GM19328 (cell line): ENCODE data around the gene SMAD2.

ENCODE experiments used
- ATAC-seq: cut with Tn5 transposase; IDR thresholded peaks from one replicate; pipeline ENCODE4 v1.9.1; 2021; ENCODE audit warnings: mild to moderate bottlenecking, moderate library complexity; ENCODE audit not compliant: unreplicated experiment

The SMAD2 gene

DNA sequence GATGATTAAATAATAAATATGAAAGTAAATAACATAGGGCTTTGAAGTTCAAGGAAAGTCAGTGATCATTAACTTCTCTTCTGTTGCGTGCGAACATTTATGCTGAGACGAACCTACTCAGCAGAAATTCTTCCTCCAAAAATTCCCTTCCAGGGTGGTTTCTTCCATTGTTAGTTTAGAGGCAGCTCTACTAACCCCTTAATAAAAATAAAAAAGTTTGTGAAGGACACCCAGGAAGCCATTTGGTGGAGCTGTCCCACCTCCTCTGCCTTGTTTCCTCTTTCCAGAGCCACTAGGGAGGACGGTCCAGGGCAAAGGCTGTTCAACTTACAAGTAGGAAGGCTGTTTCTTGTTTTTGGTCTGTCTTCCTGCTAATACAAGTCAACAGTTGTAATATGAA lies 2.1 kb upstream of the SMAD2 start:
- ATAC-seq = no peak

DNA sequence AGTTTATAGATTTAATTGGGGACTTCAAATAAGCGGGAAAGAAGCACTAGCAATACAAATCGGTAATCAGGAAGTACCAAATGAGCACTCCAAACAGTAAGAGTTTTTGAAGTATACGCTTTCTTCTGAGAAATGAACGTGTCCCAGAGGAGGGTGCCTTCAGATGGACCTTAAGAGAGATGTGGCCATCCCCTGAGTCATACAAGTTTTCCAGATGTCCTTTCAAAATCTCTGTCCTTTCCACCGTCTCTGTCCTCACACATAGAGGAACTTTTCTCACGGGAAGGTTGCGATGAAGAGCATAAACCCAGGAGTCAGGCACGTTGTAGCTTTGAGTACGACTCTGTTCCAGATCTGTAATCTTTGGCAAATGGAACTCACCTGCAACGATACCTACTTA lies 1.7 kb upstream of the SMAD2 start:
- ATAC-seq = no peak

DNA sequence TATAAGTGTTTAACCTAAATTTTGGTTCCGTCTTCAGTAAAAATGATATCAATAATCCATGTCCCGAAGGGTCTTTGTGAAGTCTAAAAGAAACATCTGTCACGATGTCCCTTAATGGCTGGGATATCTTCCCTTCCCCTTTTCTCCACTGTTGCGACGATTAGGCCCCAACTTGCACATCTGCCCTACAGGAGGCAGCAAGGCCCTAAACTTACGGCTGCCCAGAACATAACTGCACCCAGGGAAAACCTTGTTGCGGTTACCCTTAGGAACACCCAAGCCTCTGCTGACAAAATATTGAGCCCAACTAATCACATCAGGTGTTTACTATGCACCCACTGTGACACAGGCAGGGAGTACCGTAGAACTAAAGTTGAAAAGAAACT lies 1.3 kb upstream of the SMAD2 start:
- ATAC-seq = no peak

DNA sequence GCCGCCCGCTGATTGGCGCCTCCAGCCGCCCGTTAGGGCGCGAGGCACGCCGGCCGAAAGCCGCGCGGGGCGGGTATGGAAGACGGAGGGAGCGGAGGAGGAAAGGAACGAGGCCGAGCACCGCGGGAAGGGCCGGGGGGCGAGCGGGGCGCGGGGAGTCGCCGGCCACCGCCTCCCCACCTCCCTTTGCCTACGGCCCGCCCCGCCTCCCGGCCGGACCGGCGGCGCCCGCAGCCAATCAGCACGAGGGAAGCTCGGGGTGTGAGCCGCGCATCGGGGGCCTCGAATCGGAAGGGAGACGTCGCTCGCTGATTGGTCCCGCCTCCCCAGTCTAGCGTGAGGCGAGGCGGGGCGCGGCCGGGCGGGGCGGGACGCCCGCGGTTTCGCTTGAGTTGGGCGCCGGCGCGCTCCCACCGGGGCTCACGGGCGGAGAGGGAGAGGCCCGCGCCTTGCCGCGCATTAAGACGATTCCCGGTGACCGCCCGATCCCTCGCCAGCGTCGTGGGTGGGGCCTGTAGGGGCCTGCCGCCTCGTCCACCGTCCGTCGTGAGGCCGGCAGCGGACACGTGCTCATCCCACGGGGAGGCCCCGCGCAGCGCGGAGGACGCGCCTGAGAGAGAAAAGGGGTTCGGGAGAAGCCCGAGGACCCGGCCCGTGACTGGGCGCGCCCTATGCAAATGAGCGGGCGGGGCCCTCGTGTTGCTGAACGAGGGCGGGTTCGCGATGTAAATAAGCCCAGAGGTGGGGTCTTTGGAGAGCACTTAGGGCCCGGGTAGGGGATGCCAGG lies 665 bp upstream of the SMAD2 start:
- ATAC-seq = peak; percentile 82

DNA sequence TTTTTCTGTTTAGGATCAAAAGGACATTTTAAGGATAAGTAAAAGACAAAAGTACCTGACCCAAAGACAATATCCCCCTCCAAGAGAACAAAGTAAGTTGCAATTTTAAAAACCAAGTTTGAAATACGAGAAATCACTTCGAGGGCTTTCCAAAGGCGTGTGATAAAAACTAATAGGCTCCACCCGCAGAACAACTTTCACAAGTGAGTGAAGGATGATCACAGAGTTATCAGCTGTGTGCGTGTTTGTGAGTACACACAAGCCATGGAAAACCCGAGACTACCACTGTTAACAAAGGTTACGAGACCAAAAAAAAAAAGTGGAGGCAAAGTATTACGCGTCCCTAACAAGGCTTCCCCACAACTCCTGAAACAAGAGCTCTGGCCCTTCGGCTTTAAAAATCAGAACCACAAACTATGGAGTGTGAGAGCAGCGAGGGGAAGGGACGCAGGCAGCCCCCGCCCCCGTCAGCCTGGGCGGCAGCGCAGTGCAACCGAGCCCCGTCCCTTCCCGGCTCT lies 719 bp downstream of the SMAD2 start:
- ATAC-seq = no peak

DNA sequence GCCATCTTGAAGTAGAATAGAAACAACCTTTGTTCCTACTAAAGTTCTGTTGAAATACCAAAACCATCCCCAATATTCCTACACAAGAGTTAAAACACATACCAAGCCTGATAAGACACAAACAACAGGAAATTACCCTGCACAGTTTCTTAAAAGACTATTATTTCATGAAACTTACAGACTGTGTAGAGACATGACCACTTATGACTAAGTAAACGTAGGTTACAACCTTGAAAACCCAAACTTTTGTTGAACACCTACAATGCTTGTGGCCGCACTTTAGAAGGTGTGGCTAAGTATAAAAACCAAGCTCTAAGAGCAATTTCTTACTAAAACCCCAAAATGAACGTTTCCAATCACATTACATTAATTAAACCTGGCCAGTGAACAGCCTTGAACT lies 2.0 kb downstream of the SMAD2 start:
- ATAC-seq = no peak

DNA sequence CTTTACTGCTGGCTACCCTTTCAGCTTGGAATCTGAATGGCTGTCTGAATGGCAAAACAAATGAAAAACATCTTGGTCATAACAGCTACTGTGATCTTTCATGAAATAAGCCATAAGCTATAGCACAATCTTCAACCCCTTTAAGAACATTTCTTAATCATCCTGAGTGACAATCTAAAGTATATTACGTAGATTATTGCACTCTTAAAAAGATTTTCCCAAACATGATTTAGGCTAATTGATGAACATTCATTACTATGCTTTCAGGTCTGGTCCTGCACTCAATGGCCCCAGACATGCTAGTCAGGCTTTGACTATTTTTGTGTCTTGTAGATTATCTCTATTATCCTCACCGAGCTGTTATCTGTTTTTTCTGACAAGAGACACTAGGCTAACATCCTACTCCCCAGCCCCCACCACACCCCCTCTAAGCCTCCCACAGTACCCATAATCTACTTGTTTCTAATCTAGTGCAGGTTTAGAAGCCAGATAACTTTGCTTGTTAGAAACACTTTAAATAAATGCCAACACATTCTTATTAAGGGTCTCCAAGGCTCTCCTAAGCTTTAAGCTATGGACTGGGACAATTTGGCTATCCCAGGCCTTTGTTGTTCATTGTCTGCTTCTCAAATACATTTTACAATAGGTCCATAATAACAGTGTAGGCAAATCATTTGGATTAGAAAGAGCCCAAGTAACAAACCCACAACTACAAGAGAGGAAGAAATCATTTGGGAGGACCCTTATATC lies 4.2 kb downstream of the SMAD2 start:
- no peak for ATAC-seq

DNA sequence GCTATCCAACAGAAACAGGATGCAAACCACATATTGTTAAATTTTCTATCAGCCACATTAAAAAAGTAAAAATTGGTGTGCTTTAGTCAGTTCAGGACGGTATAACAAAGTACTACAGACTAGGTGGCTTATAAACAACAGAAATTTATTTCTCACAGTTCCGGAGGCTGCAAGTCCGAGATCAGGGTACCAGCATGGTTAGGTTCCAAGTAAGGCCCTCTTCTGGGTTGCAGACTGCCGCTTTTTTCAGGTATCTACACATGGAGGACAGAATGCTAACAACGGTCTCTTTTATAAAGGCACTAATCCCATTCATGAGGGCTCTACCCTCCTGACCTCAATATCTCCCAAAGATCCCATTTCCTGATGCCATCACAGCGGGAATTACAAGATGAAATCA lies 10.5 kb downstream of the SMAD2 start:
- no peak for ATAC-seq

DNA sequence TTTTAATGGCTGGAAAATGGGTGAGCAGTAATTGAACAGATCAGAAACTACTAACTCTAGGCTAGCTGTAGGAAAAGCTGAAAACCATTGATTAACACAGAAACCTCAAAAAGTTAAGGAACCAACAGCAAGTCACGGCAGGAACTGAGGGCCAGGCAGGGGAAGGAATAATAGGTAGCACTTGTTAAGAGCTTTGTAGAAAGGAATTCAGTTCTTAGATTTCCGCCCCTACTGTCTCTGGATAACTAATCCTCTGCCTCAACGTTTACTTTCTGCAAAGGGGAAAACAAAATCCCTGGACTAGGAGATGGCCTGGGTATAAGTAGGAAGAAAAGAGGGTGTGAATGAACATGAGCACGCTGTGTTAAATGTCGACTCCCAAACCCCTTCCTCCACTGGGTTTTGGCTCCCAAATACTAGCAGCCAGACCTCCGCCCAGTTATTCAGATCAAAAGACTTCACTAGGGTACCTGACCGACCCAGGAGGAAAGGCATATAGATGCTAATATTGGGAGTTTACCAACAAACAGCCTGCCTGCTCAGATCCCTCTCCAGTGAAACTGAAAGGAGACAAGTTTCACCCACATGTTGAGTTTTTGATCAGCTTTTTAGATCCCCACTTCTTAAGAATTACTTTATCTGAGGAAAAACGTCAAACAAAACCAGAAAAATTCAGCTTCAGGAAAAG lies 12.4 kb downstream of the SMAD2 start:
- no peak for ATAC-seq

DNA sequence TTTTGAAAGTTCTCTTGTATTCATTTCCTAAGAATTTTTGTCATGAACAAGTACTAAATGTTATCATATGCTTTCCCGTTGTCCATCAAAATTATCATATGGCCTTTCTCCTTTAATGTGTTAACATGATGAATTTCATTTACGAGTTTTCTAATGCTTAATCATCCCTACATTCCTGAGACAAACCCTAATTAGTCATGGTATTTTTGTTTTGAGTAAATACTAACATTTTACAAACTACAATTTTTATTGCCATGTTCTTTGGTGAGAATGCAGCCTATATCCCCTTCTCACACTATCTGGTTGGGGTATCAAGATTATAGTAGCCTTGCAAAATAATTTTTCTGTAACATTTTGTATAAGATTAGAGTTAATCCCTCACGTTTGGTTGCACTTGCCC lies 14.5 kb downstream of the SMAD2 start:
- no peak for ATAC-seq

DNA sequence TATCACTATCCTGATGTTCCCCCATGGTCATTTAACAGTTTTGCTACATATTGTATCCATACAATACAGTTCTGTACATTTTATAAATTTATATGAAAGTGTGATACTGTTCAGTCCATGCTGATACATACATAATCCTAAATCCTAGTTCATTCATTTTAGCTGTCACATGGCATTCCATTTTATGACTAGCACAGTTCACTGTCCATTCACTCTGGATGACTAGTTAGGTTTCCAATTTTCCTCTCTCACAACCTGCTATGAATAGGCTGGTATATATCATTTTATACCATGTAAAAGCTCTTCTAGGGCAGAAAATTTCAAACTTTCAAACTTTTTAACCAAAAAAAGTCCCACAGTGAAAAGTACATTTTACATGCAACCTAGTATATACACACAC lies 15.2 kb downstream of the SMAD2 start:
- ATAC-seq = no peak

DNA sequence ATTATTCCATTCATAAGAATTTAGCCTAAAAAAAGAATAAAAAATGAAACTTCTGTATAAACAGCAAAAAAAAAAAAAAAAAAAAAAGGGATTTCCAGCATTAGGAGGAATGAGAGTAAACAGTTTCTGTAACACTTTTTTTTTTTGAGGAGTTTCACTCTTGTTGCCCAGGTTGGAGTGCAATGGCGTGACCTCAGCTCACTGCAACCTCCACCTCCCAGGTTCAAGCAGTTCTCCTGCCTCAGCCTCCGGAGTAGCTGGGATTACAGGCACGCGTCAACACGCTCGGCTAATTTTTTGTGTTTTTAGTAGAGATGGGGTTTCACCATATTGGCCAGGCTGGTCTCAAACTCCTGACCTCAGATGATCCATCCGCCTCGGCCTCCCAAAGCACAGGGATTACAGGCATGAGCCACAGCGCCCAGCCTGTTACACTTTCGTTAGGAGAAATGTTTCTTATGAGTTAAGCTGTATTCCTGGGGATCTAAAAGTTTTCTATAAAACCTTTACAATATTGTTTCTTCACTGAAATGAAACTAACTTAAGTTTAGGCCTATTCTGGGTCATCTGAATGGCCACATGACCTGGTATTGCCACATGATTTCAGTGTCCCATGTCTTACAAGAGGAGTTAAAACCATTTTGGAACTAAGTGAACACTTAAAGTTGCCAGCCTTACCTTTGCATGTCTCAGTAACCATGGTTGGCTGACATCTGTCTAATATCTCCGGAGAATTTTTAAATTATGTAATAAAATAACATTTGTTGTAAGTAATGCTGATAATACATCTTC lies 17.5 kb downstream of the SMAD2 start:
- no peak for ATAC-seq

DNA sequence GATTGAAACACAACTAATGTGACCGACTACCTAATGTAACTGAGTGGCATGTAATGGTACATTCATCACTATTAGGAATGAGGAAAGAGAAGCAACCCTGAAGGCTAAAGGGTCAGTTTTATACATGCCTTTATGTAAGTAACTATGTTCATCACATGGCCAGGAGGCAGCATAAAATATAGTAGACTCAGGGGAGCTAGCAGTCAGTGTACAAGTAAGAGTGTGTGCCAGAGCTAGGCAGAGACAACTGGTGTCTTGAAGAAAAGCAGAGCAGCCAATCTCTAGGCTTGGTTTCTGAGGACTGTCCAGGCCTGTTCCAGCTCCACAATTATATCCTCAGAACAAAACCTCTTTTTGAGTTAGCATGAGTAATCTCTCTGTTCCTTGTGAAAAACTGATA lies 18.1 kb downstream of the SMAD2 start:
- no peak for ATAC-seq

DNA sequence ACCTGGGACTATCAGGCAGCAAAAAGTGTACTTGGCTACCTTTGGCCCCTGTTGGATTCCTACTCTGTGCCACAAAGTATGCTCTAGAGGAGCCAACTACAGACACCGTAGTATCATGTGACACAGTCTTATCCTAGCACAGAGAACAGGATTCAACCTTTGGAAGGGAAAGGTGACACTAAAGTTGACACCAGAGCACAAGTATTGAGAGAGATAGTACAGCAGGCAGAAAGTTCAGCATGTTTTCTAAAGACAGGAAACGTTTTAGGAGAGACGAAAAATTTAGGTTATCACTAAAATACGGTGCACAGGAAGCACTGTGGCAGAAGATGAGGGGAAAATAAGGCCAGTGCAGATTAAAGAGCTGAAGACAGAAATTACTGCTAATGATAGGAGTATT lies 18.6 kb downstream of the SMAD2 start:
- no peak for ATAC-seq

DNA sequence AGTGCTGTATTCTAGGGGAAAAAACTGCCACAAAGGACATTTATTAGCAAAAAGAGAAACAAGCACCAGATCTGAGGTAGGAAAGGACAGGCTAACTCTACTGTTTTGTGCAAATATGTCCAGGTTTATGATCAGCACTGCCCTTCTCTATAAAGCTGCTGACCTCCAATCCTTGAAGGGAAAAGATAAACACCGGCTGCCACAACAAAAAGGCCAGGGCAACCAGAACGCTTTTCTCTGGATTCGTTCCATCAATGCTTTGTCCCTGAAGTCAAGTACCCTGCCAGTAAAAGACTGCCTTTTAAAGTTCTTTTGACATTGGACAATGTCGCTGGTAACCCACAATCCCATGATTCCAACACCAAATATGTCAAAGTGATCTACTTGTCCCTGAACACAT lies 21.0 kb downstream of the SMAD2 start:
- no peak for ATAC-seq

DNA sequence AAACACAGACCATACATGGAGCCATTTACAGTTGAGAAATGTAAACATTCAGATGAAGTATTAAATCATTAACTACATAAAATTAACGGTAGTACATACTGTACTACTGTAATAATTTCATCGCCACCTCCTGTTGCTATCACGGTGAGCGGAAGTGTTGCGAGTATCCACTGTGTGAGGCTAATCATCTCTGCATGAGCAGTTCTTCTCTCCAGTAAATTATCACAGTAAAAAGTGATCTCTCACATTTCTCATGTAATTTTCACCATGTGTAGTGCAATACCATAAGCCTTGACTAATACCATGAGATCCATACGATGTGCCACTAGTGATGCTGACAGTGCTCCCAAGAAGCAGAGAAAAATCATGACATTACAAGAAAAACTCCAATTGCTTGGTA lies 21.9 kb downstream of the SMAD2 start:
- ATAC-seq = no peak

DNA sequence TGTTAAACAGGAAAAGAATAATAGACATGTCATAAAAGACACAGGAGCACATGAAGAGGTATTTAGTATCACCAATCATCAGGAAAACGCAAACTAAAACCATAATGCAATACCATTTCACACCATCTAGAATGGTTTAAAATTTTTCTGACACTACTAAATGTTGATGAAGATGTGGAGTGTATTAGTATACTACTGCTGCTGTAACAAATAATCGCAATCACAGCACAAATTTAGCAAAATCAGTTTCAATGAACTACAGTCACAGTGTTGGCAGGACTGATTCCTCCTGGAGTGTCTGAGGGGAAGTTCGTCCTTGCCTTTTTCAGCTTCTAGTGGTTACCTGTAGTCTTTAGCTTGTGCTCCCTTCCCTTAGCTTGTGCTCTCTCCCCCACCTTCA lies 24.1 kb downstream of the SMAD2 start:
- no peak for ATAC-seq

DNA sequence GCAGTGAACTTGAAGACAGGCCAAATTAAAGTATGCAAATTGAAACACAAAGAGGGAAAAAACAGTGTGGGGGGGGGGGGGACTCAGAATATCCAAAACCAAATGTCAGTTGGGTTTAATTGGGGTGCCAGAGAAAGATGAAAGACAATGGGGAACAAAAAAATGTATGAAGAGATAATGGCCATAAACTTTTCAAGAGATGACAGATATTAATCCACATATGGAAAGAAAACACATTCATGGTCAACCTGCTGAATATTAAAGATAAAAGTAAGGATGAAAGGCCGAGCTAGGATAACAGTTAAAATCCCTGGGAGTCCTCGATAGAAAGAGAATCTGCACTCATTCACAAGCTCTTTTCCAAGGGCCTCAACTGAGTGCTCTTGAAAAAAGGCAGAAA lies 26.6 kb downstream of the SMAD2 start:
- ATAC-seq = no peak

DNA sequence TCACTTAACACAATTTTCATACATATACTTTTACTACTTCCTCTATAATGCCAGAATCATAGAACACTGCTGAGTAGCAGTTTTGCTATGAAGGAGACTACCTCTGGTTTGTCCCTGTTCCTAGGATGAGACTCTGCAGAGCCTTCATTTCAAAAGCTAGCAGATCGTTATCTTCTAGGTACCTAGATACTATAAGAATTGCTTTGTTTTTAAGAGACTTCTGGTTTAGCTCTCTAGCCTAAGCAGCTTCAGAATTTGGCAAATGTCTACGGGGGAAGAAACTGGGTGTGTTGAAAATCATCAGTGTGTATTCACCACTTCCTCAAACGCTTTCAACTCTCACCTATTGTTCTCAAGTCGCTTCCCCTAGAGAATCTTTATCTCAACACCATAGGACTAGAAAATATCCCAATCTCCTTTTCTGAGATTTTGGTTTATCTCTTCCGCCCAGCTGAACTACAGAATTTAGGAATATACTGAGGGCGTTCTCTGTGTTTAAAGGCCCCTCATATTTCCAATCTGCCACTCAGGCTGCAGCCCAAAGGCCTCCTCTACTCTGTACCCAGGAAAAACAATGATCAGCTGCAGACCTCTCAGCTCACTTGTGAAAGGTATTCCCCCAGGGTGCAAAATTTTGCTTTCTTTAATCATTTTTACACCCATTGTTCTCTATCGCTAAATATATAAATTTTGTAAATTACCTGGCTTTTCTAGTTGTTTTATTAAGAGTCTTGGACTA lies 28.7 kb downstream of the SMAD2 start:
- ATAC-seq = peak; percentile 91

DNA sequence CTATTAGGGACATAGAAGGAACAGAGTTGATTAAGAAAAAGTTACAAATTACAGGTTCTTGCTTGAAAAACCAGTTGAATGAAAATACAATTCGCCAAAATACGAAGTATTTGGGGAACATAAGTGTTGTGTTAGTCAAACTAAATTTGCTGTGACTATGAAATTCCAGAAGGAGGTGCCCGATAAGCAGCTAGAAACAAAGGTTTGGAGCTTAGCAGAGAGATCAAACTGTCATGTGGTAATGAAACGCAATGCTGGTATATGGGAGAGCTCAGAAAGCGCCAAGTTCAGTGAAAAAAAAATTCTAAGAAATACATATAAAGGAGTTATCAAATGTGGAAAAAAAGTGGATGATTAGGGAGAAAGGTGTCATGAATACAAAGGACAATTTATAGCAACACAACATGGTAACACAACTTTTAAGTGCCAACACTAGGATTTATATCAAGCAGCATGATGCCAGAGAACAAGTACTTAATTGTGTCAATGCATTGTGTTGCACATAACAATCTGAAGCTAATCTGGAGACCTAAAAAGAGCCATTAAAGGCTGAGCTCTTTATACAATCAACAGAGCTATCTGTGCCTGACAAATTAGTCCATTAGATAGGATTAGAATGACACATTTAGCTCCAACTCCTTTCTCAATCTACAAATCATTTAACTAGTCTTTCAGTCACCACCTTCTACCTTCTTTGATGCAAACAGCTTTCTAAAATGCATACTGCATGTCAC lies 31.2 kb downstream of the SMAD2 start:
- ATAC-seq = no peak
